ENCODE data around the gene DICER1. TPM values are rescaled to one million over a fixed set of nuclear protein-coding genes. Genes with fewer than 3 reads are reported as not detected.

DICER1 gene
- total RNA-seq, 4 donors from 2014 or later = 29.4 to 63.7 (median 37.9) TPM

DNA sequence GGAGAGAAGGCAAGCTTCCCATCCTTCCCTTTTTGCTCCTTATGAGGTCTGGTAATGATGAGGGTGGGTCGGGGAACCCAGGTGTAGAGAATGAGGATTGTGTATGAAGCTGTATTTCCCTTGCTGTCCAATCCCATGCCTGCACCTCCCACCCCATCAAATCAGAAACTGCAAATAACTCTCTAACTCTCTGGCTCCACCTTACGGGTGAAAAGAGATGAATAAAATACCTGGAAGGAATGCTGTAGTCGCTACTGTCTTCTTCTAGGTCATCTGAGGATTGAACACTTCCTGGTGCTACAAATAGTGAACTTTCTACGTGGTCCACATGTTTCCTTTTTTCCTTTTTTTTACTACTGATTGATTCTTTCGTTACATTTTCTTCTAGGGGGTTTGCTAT, 38.9 kb upstream of the DICER1 start:
- intact Hi-C loops (cut with DNase I; ENCODE audit: low total_unique reads) (no loop called here), in situ Hi-C loops (cut with MboI; ENCODE audit: low sequenced_read_pairs in 4 of 4) (no loop called here)
- ATAC-seq (no peak), DNase-seq (no peak)
- Histone ChIP-seq H3K9me3 (no peaks in the 10 kb centered on the region), H3K27me3 (no peaks in the 10 kb centered on the region), H3K36me3 (no peaks in the 10 kb centered on the region), H3K4me3 (no peak overlapping the region), H3K27ac (no peak overlapping the region), H3K4me1 (no peaks in the 10 kb centered on the region)
- TF ChIP-seq POLR2A (IDR thresholded peaks at IDR 0.05) = no peak
- TF ChIP-seq, protein P1, sequence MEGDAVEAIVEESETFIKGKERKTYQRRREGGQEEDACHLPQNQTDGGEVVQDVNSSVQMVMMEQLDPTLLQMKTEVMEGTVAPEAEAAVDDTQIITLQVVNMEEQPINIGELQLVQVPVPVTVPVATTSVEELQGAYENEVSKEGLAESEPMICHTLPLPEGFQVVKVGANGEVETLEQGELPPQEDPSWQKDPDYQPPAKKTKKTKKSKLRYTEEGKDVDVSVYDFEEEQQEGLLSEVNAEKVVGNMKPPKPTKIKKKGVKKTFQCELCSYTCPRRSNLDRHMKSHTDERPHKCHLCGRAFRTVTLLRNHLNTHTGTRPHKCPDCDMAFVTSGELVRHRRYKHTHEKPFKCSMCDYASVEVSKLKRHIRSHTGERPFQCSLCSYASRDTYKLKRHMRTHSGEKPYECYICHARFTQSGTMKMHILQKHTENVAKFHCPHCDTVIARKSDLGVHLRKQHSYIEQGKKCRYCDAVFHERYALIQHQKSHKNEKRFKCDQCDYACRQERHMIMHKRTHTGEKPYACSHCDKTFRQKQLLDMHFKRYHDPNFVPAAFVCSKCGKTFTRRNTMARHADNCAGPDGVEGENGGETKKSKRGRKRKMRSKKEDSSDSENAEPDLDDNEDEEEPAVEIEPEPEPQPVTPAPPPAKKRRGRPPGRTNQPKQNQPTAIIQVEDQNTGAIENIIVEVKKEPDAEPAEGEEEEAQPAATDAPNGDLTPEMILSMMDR (IDR thresholded peaks at IDR 0.05 in 4 of 5, conservative IDR thresholded peaks at IDR 0.05 in 1 of 5) = peak in 4 of 5 experiments; percentile 7 to 42 (median 28)

DNA sequence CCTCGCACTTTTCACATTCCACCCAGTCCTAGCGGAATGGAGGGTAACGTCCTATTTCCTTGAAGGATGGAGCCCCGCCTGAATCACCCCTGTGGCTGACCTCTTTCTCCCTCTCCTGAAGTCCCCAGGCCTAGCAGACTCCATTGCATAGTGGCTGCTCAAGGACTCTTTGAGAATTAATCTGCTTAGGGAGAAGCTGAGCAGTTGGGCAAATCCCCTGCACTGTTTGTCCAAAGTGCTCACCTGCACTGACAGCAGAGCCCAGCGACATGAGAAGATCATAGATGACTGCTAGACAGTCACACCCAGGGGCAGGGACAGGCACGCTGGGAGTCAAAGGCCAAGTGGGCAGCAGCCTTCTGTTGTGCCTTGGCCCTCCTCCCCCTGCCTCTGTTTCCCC, 37.7 kb upstream of the DICER1 start:
- no peak for ATAC-seq
- Histone ChIP-seq H3K27ac (no peak overlapping the region), H3K4me3 (no peak overlapping the region), H3K36me3 (no peaks in the 10 kb centered on the region), H3K9me3 (no peaks in the 10 kb centered on the region), H3K27me3 (no peaks in the 10 kb centered on the region), H3K4me1 (peaks cover 0 to 4% of the 10 kb centered on the region in 2 donors)
- TF ChIP-seq, protein P1 (IDR thresholded peaks at IDR 0.05 in 4 of 5, conservative IDR thresholded peaks at IDR 0.05 in 1 of 5) = no peak
- TF ChIP-seq POLR2A (IDR thresholded peaks at IDR 0.05) = no peak
- in situ Hi-C loops (cut with MboI; ENCODE audit: low sequenced_read_pairs in 4 of 4) = no loop called here
- intact Hi-C loops (cut with DNase I; ENCODE audit: low total_unique reads) = no loop called here
- DNase-seq = no peak

DNA sequence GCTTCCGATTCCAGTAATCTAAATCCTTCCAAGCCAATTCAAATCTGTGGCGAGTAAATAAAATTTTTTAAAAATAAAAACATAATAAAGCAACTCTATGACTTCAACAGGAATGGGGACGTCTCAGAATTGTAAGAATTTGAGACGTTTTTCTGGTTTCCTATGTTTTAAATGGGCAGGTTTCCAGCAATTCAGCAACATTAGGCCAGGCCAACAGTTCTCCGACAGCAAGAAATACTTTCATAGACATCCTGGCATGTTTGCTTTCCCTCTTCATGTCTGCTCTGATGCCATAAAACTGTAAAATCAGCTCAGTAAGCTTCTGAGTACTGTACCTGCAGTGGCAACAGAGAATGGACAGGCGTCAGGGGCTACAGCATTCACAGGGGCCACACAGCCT, 35.8 kb upstream of the DICER1 start:
- H3K9me3 ChIP-seq = no peaks in the 10 kb centered on the region
- no peak overlapping the region for H3K27ac ChIP-seq
- in situ Hi-C loops (cut with MboI; ENCODE audit: low sequenced_read_pairs in 4 of 4) (no loop called here), intact Hi-C loops (cut with DNase I; ENCODE audit: low total_unique reads) (no loop called here)
- H3K4me3 ChIP-seq = no peak overlapping the region
- no peak for DNase-seq
- H3K4me1 ChIP-seq = peaks cover 0 to 9% of the 10 kb centered on the region in 2 donors
- no peak for ATAC-seq
- H3K27me3 ChIP-seq = no peaks in the 10 kb centered on the region
- no peak for TF ChIP-seq POLR2A (IDR thresholded peaks at IDR 0.05)
- H3K36me3 ChIP-seq = no peaks in the 10 kb centered on the region

DNA sequence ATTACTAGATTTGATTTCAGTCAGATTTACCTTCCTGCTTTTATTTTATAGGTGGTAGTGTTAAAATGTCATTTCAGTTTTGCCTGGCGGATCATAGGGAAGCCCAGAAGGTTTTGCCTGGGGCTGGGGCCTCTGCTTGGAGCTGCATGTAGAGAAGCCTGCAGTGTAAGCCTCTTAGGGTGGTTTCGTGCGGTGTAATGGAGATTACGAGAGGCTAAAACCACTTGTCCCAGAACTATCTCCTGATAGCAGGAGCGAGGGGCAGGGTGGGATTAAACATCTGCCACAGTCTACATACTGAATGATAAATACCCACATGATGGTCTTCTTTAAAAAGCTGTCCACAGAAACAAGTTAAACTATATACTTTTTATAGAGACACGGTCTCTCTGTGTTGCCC, 35.0 kb upstream of the DICER1 start:
- peaks cover 0 to 9% of the 10 kb centered on the region in 2 donors for H3K4me1 ChIP-seq
- no peak for DNase-seq
- H3K9me3 ChIP-seq = no peaks in the 10 kb centered on the region
- in situ Hi-C loops (cut with MboI; ENCODE audit: low sequenced_read_pairs in 4 of 4) = no loop called here
- H3K4me3 ChIP-seq = no peak overlapping the region
- peaks cover 0 to 5% of the 10 kb centered on the region in 2 donors for H3K36me3 ChIP-seq
- intact Hi-C loops (cut with DNase I; ENCODE audit: low total_unique reads) = no loop called here
- no peaks in the 10 kb centered on the region for H3K27me3 ChIP-seq
- TF ChIP-seq, protein P1 (IDR thresholded peaks at IDR 0.05 in 4 of 5, conservative IDR thresholded peaks at IDR 0.05 in 1 of 5) = no peak
- TF ChIP-seq POLR2A (IDR thresholded peaks at IDR 0.05) = no peak
- peak overlapping the region in 2 of 4 donors; percentile 40 to 59 for H3K27ac ChIP-seq
- ATAC-seq = no peak

DNA sequence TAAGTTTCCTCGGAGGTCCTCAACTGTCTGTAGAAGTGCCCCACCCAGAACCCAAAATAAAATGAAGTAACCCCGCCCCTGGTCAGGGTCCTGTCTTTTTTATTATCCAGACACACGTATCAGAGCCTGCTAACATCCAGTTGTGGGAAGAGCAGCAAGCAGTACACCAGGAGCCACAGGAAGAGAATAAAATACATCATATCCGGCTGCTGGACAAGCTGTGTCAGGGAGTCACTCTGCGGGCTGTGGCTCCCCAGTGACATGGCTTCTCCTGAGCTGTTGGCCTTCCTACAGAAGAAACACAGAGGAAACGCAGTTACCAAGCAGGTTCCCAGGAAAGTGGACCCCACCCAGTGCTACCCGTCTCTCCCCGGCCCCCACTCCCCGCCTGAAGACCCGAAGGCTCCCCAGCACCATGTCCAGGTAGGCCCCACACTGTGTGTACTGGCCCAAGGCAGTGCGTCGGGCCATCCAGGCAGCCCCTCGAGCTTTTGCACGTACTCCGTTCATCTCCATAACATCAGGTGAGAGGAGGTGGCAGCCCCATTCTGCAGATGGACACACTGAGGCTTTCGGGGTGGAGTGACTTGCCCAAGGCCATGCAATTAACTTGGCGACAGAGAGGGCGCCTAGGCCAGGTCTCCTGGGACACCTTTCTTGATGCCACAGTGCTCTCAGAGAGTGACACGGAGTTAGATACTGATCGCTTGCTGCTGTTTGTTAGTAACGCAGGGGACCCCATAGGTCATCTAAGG, 34.3 kb upstream of the DICER1 start:
- intact Hi-C loops (cut with DNase I; ENCODE audit: low total_unique reads) = no loop called here
- DNase-seq = no peak
- Histone ChIP-seq H3K9me3 (no peaks in the 10 kb centered on the region), H3K27ac (peak overlapping the region; percentile 15 to 59 (median 40)), H3K4me1 (peaks cover 0 to 9% of the 10 kb centered on the region in 2 donors), H3K36me3 (peaks cover 0 to 5% of the 10 kb centered on the region in 2 donors), H3K27me3 (no peaks in the 10 kb centered on the region), H3K4me3 (no peak overlapping the region)
- in situ Hi-C loops (cut with MboI; ENCODE audit: low sequenced_read_pairs in 4 of 4) = no loop called here
- no peak for TF ChIP-seq POLR2A (IDR thresholded peaks at IDR 0.05)
- TF ChIP-seq, protein P1 (IDR thresholded peaks at IDR 0.05 in 4 of 5, conservative IDR thresholded peaks at IDR 0.05 in 1 of 5) = no peak
- ATAC-seq = no peak
